Astrocyte of the spinal cord (primary cell): Measurements from ENCODE around the gene SYT1.

Experiments used
- DNase-seq: peaks from one replicate; pipeline ENCODE4 v3.0.0; 2011; ENCODE audit warnings: low read depth, low spot score
- H3K4me3 ChIP-seq: 2 replicates; pipeline ENCODE4 v1.5.1; 2011; ENCODE audit warnings: low read depth, mild to moderate bottlenecking, low read length, moderate library complexity
- in situ Hi-C: cut with HindIII; loops from 2 replicates; pipeline ENCODE4 v1.10.0; 2017; ENCODE audit warnings: low sequenced_read_pairs
- TF ChIP-seq, protein P1 (sequence below): IDR thresholded peaks from 2 replicates; pipeline ENCODE4 v1.5.1; 2012; ENCODE audit warnings: low read depth, mild to moderate bottlenecking, low read length, inconsistent platforms

The SYT1 gene

DNA sequence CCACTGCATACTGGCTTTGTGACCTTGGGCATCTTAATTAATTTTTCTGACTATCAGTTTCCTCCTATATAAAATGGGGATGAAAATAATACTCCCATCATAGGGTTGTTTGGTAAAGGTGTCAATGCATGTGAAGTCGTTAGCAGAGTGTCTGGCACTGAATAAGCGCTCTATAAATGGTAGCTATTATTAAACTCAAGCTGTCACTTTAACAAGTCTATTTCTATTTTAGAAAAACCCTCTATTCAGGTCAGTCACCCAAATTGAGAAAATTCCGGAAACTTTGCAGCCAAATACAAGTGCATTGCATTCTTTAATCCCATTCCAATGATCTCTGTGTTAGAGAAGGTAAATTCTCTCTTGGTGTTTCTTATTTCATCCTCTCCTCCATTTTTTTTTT lies 363.1 kb downstream of the SYT1 start:
- TF ChIP-seq, protein P1, sequence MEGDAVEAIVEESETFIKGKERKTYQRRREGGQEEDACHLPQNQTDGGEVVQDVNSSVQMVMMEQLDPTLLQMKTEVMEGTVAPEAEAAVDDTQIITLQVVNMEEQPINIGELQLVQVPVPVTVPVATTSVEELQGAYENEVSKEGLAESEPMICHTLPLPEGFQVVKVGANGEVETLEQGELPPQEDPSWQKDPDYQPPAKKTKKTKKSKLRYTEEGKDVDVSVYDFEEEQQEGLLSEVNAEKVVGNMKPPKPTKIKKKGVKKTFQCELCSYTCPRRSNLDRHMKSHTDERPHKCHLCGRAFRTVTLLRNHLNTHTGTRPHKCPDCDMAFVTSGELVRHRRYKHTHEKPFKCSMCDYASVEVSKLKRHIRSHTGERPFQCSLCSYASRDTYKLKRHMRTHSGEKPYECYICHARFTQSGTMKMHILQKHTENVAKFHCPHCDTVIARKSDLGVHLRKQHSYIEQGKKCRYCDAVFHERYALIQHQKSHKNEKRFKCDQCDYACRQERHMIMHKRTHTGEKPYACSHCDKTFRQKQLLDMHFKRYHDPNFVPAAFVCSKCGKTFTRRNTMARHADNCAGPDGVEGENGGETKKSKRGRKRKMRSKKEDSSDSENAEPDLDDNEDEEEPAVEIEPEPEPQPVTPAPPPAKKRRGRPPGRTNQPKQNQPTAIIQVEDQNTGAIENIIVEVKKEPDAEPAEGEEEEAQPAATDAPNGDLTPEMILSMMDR: no peak
- DNase-seq: no peak
- in situ Hi-C loops: no loop called here
- H3K4me3 ChIP-seq: no peak overlapping the region

DNA sequence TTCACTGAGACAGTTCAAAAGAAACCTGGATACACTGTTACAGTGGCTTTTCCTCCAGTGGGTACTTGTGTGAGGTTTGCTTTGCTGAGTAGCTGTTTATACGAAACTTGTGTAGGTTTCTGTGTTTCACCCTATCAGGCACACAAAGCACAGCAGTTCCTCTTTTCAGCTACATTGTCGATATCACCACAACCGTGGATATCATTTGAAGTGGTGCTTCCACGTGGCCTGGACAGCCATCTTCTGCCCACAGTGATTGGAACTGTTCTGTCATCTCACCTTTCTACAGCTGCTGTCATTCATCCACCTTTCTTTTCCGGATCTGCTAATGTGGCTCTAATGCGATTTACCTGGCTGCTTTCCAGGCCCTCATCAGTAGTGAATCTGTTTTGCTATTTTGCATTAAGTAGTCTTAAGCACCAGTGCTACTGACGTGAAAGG lies 368.8 kb downstream of the SYT1 start:
- no peak for DNase-seq
- H3K4me3 ChIP-seq: no peak overlapping the region
- TF ChIP-seq, protein P1: no peak
- in situ Hi-C loops: no loop called here

DNA sequence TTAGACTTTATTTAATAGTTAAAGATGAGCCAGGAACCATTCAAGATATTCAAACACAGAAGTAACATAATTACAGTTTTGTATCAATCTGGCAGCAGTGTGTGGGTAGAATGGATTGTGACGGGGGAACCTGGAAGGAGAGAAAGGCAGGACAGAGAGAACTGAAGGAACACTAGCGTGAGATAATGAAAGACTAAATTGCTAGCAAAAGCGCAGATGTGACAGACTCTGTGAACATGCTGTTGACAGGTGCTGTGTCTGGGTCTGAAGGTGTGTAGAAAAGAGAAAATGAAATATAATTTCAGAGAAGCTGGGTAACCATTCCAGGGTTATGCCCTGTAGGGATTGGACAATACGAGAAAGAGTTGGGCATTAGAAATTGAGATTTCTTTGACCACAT lies 372.3 kb downstream of the SYT1 start:
- DNase-seq: no peak
- TF ChIP-seq, protein P1: no peak
- no peak overlapping the region for H3K4me3 ChIP-seq
- in situ Hi-C loops: no loop called here

DNA sequence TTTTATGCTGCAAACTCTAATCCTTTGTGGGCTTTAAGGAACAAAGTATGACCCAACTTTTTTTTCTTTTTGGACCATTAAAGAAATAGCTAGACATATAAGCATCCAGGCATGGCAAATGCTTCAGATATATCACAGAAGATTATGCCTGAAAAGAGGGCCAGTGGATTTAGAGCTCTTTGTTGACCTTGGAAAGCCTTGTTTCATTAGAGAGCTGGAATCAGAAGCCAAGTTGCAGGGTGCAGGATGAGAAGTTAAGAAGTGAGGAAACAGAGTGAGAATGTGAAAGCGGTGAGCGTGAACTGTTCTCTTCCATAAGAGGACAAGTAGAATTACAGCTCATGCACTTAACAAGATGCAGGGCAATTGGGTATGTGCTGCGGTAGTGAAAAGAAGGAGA lies 373.7 kb downstream of the SYT1 start:
- DNase-seq: no peak
- in situ Hi-C loops: no loop called here
- H3K4me3 ChIP-seq: no peak overlapping the region
- TF ChIP-seq, protein P1: no peak

DNA sequence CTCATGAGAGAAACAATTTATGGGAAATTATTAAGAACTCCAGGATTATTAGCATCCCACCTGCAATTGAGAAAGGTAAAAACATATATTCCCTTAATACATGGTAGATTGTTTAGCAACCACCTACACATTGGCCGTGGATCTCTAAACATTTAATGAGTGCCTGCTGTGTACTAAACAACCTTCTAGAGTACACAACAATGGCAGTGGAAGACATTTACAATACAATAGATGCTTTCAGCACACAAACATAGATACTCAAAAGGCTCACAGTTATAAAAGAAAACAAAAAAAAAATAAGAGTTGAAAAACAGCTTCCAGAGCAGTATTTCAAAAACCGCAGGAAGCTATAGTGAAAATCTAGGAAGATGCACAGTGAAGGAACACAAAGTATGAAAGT lies 382.9 kb downstream of the SYT1 start:
- in situ Hi-C loops: no loop called here
- H3K4me3 ChIP-seq: no peak overlapping the region
- no peak for DNase-seq
- TF ChIP-seq, protein P1: no peak

DNA sequence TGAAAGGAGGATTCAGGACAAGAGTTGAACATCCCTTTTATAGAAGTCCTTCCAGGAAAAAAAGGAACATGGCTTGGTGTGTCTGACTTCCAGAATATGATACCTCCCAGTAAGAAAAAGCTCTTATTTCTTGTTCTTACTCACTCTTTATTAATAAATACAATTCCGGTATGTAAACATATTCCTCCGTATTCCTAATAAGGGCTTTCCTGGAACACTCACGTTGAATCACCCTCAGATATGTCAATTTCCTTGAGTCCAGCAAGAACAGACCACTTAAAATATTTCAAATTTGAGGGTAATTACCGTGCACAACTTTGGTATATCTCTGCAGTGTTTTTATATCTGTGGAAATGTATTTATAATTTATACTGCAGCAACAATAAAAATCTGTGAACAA lies 385.6 kb downstream of the SYT1 start:
- H3K4me3 ChIP-seq: no peak overlapping the region
- DNase-seq: peak; percentile 26
- in situ Hi-C loops: no loop called here
- TF ChIP-seq, protein P1: no peak
